SK-N-SH (cell line): ENCODE data around the gene NIN.

Experiments used
- CTCF ChIP-seq: fragments of 200-600 bp; sonication (generic); IDR thresholded peaks from 2 replicates; pipeline ENCODE4 v1.6.1; 2017; ENCODE audit warnings: antibody characterized with exemption, mild to moderate bottlenecking, moderate library complexity
- JUND ChIP-seq: IDR thresholded peaks from 2 replicates; pipeline ENCODE4 v1.4.0; 2012
- MAX ChIP-seq: IDR thresholded peaks from 2 replicates; pipeline ENCODE4 v1.4.0; 2012; ENCODE audit warnings: low read depth
- POLR2AphosphoS5 ChIP-seq: IDR thresholded peaks from 2 replicates; pipeline ENCODE4 v1.6.1; 2012; ENCODE audit warnings: low read depth, low read length
- RAD21 ChIP-seq: IDR thresholded peaks from 2 replicates; pipeline ENCODE4 v1.6.1; 2012; ENCODE audit warnings: mild to moderate bottlenecking, low read length
- RFX5 ChIP-seq: IDR thresholded peaks from 2 replicates; pipeline ENCODE4 v1.6.1; 2012; ENCODE audit warnings: mild to moderate bottlenecking, improper control_type of control experiment, low read length
- TAF1 ChIP-seq: IDR thresholded peaks from 2 replicates; pipeline ENCODE4 v1.6.1; 2012; ENCODE audit warnings: low read depth, mild to moderate bottlenecking, low read length, moderate library complexity, borderline replicate concordance

- TF ChIP-seq CTCF (no peak), RAD21 (no peak), TAF1 (no peak), MAX (no peak), POLR2AphosphoS5 (no peak), JUND (no peak), RFX5 (no peak)
These were observed 43.8 kb upstream of the NIN start for GRCh38 chr14:50874757-50875156.
